WTC11 (cell line): ENCODE data around the gene ATP1A4. TPM values are rescaled to one million over a fixed set of nuclear protein-coding genes. Genes with fewer than 3 reads are reported as not detected.
A peak's percentile ranks its signal among the peaks of the same experiment; 100 is the strongest.
"Not testable (repeated sequence)": the region's sequence is repeated elsewhere in the genome, so short reads cannot be mapped to it uniquely, and the experiment has no call there.

ENCODE experiments used
- ATAC-seq: fragments of 200-7000 bp; cut with Tn5 transposase; 2 replicates; pipeline ENCODE4 v1.10.0; 2021; ENCODE audit warnings: mild to moderate bottlenecking, moderate library complexity
- CTCF ChIA-PET: fragments of 300-600 bp; sonication (Branson Sonifier 250); formaldehyde crosslinking; loops from one replicate; lab custom pipeline; 2021; ENCODE audit warnings: antibody characterized with exemption; lab: Charles Lee
- POLR2A ChIA-PET: fragments of 350-600 bp; sonication (Branson Sonifier 250); formaldehyde crosslinking; loops from one replicate; lab custom pipeline; 2021; ENCODE audit warnings: antibody characterized with exemption; lab: Charles Lee
- DNase-seq: peaks from one replicate; pipeline ENCODE4 v3.0.0; 2021; ENCODE audit warnings: low spot score
- H3K27ac Mint-ChIP-seq: 2 replicates; pipeline ENCODE4 v1.8.0; 2021; ENCODE audit warnings: mixed read lengths
- H3K27me3 Mint-ChIP-seq: 2 replicates; pipeline ENCODE4 v1.8.0; 2021; ENCODE audit warnings: low read depth, mild to moderate bottlenecking, moderate library complexity, mixed read lengths
- H3K36me3 Mint-ChIP-seq: 2 replicates; pipeline ENCODE4 v1.8.0; 2021; ENCODE audit warnings: mixed read lengths
- H3K4me1 Mint-ChIP-seq: 2 replicates; pipeline ENCODE4 v1.8.0; 2022; ENCODE audit warnings: mixed read lengths
- H3K4me3 Mint-ChIP-seq: 2 replicates; pipeline ENCODE4 v1.8.0; 2021; ENCODE audit warnings: mild to moderate bottlenecking, moderate library complexity, mixed read lengths
- H3K9me3 Mint-ChIP-seq: 2 replicates; pipeline ENCODE4 v1.8.0; 2021; ENCODE audit warnings: mixed read lengths
- ERG ChIP-seq: fragments of 250-450 bp; sonication (Bioruptor Pico); IDR thresholded peaks from 2 replicates; pipeline ENCODE4 v1.8.0; 2021; ENCODE audit warnings: mild to moderate bottlenecking
- GRHL2 ChIP-seq: fragments of 250-450 bp; sonication (Bioruptor Pico); IDR thresholded peaks from 2 replicates; pipeline ENCODE4 v1.8.0; 2022; ENCODE audit warnings: mild to moderate bottlenecking, moderate library complexity; ENCODE audit not compliant: insufficient replicate concordance, severe bottlenecking
- HMGA2 ChIP-seq: fragments of 250-450 bp; sonication (Bioruptor Pico); IDR thresholded peaks from 2 replicates; pipeline ENCODE4 v1.4.0; 2021; ENCODE audit warnings: mild to moderate bottlenecking, moderate library complexity
- IRF1 ChIP-seq: sonication (generic); formaldehyde crosslinking; IDR thresholded peaks from 2 replicates; pipeline ENCODE4 v1.8.0; 2023; ENCODE audit warnings: missing genetic modification reagents
- MLX ChIP-seq: sonication (generic); formaldehyde crosslinking; IDR thresholded peaks from 2 replicates; pipeline ENCODE4 v1.8.1; 2023; ENCODE audit warnings: mild to moderate bottlenecking, missing genetic modification reagents, moderate library complexity
- STAT6 ChIP-seq: sonication (generic); formaldehyde crosslinking; conservative IDR thresholded peaks from 2 replicates; pipeline ENCODE4 v1.8.1; 2023; ENCODE audit warnings: mild to moderate bottlenecking, low read depth, missing genetic modification reagents, moderate library complexity
- TEAD1 ChIP-seq: sonication (generic); formaldehyde crosslinking; IDR thresholded peaks from 2 replicates; pipeline ENCODE4 v1.8.0; 2022; ENCODE audit warnings: mild to moderate bottlenecking, missing genetic modification reagents
- TEAD4 ChIP-seq: sonication (generic); formaldehyde crosslinking; IDR thresholded peaks from 2 replicates; pipeline ENCODE4 v1.8.0; 2022; ENCODE audit warnings: mild to moderate bottlenecking, missing genetic modification reagents
- ZNF232 ChIP-seq: sonication (generic); formaldehyde crosslinking; IDR thresholded peaks from 2 replicates; pipeline ENCODE4 v1.8.0; 2022; ENCODE audit warnings: mild to moderate bottlenecking, missing genetic modification reagents
- ZNF416 ChIP-seq: fragments of 250-450 bp; sonication (Bioruptor Pico); IDR thresholded peaks from 2 replicates; pipeline ENCODE4 v1.9.0; 2021; ENCODE audit warnings: mild to moderate bottlenecking, inconsistent platforms
- ZNF512 ChIP-seq: sonication (generic); formaldehyde crosslinking; IDR thresholded peaks from 2 replicates; pipeline ENCODE4 v1.8.1; 2022; ENCODE audit warnings: missing genetic modification reagents, borderline replicate concordance
- total RNA-seq: library from RNA; stranded (reverse); gene quantifications from 3 replicates; pipeline ENCODE4 v1.2.3, GENCODE V29; 2021
- TF ChIP-seq, protein P1 (sequence below): fragments of 250-450 bp; sonication (Bioruptor Pico); IDR thresholded peaks from 2 replicates; pipeline ENCODE4 v2.1.2; 2022; ENCODE audit warnings: mild to moderate bottlenecking, moderate library complexity
- TF ChIP-seq, protein P2 (sequence below): fragments of 250-450 bp; sonication (Bioruptor Pico); IDR thresholded peaks from 2 replicates; pipeline ENCODE4 v1.9.0; 2021; ENCODE audit warnings: moderate library complexity, mild to moderate bottlenecking, inconsistent platforms, borderline replicate concordance
- TF ChIP-seq, protein P3 (sequence below): fragments of 250-450 bp; sonication (Bioruptor Pico); IDR thresholded peaks from 2 replicates; pipeline ENCODE4 v1.9.0; 2021; ENCODE audit warnings: mild to moderate bottlenecking, borderline replicate concordance

The ATP1A4 gene
- total RNA-seq, 1 experiment from 2014 or later, result 0.37 TPM

DNA sequence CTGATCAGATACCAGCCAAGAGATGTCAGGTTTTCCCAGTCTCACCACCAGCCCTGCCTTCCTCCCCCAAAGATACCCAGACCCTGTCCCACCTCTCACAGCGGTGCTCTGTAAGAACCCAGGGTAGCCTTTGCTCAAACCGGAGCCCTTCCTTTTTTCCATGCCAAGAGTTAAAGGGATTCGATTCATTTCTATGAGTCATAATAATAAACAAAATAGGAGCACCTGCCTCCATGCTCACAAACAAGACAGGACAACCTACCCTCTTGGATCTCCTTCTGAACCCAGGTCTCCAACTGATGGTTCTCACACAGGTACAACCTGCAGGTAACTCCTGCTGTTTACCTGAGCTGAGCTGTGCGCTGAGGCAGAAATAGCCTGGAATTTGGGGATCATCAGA is 41.7 kb upstream of the ATP1A4 start (continued):
- no peak for TF ChIP-seq ERG (CRISPR knock-in tag)
- no peak for TF ChIP-seq GRHL2 (CRISPR knock-in tag)
- TF ChIP-seq ZNF416 (CRISPR knock-in tag), result no peak
- no peak for TF ChIP-seq TEAD1 (CRISPR knock-in tag)
- TF ChIP-seq, protein P1, sequence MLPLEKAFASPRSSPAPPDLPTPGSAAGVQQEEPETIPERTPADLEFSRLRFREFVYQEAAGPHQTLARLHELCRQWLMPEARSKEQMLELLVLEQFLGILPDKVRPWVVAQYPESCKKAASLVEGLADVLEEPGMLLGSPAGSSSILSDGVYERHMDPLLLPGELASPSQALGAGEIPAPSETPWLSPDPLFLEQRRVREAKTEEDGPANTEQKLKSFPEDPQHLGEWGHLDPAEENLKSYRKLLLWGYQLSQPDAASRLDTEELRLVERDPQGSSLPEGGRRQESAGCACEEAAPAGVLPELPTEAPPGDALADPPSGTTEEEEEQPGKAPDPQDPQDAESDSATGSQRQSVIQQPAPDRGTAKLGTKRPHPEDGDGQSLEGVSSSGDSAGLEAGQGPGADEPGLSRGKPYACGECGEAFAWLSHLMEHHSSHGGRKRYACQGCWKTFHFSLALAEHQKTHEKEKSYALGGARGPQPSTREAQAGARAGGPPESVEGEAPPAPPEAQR (CRISPR knock-in tag), result no peak
- TF ChIP-seq TEAD4 (CRISPR knock-in tag), result no peak
- TF ChIP-seq STAT6, result no peak
- TF ChIP-seq, protein P2, sequence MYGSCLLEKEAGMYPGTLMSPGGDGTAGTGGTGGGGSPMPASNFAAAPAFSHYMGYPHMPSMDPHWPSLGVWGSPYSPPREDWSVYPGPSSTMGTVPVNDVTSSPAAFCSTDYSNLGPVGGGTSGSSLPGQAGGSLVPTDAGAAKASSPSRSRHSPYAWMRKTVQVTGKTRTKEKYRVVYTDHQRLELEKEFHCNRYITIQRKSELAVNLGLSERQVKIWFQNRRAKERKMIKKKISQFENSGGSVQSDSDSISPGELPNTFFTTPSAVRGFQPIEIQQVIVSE (CRISPR knock-in tag), result no peak
- TF ChIP-seq, protein P3, sequence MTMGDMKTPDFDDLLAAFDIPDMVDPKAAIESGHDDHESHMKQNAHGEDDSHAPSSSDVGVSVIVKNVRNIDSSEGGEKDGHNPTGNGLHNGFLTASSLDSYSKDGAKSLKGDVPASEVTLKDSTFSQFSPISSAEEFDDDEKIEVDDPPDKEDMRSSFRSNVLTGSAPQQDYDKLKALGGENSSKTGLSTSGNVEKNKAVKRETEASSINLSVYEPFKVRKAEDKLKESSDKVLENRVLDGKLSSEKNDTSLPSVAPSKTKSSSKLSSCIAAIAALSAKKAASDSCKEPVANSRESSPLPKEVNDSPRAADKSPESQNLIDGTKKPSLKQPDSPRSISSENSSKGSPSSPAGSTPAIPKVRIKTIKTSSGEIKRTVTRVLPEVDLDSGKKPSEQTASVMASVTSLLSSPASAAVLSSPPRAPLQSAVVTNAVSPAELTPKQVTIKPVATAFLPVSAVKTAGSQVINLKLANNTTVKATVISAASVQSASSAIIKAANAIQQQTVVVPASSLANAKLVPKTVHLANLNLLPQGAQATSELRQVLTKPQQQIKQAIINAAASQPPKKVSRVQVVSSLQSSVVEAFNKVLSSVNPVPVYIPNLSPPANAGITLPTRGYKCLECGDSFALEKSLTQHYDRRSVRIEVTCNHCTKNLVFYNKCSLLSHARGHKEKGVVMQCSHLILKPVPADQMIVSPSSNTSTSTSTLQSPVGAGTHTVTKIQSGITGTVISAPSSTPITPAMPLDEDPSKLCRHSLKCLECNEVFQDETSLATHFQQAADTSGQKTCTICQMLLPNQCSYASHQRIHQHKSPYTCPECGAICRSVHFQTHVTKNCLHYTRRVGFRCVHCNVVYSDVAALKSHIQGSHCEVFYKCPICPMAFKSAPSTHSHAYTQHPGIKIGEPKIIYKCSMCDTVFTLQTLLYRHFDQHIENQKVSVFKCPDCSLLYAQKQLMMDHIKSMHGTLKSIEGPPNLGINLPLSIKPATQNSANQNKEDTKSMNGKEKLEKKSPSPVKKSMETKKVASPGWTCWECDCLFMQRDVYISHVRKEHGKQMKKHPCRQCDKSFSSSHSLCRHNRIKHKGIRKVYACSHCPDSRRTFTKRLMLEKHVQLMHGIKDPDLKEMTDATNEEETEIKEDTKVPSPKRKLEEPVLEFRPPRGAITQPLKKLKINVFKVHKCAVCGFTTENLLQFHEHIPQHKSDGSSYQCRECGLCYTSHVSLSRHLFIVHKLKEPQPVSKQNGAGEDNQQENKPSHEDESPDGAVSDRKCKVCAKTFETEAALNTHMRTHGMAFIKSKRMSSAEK (CRISPR knock-in tag), result no peak
- TF ChIP-seq, all 79 proteins: peak for 0

GRCh38 chr1:160111462-160111861 is 39.9 kb upstream of the ATP1A4 start:
- H3K27me3 Mint-ChIP-seq, ATAC-seq, H3K36me3 Mint-ChIP-seq, DNase-seq, H3K4me3 Mint-ChIP-seq, POLR2A ChIA-PET, H3K27ac Mint-ChIP-seq, H3K9me3 Mint-ChIP-seq: not testable (repeated sequence)
- TF ChIP-seq HMGA2 (CRISPR knock-in tag), result 0 out of 2 replicates have a peak, but pooled peaks have one; percentile 29
- peaks cover 67% of the 10 kb centered on the region for H3K4me1 Mint-ChIP-seq
- CTCF ChIA-PET, result interaction anchor here (1.0 to 3.9 kb wide), 4 partner anchors 9 to 141 kb away, joined by 3 to 27 read pairs (median 12); no protein-coding TSS in a partner anchor

DNA sequence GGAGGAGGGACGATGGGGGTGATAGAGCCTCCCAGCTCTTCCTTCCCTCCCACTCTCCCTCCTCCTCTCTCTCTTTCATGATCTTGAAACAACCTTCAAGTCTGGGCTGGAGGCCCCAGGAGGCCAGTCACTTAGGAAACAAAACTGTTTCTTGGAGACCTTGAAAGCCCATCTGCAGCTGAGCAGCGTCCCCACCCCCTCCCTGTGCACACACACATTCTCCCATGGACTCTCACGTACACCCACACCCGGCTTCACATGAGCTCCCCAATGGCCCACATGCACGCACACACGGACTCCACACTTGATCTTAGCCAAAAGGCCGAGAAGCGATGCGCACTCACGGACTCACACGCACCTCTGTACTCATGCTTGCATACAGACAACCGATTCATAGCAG is 39.0 kb upstream of the ATP1A4 start:
- TF ChIP-seq ZNF232 (CRISPR knock-in tag) (no peak), ZNF512 (CRISPR knock-in tag) (no peak), MLX (CRISPR knock-in tag) (no peak), IRF1 (CRISPR knock-in tag) (no peak)
- H3K9me3 Mint-ChIP-seq, result no peaks in the 10 kb centered on the region
- no peak for DNase-seq
- no peak for ATAC-seq
- CTCF ChIA-PET, result interaction anchor here (0.8 to 3.9 kb wide), 4 partner anchors 10 to 179 kb away, joined by 3 to 27 read pairs (median 4); no protein-coding TSS in a partner anchor
- POLR2A ChIA-PET, result interaction anchor here (0.6 kb wide), 1 partner anchor 56 kb away, joined by 8 read pairs; no protein-coding TSS in a partner anchor
- no peak overlapping the region for H3K4me3 Mint-ChIP-seq
- no peaks in the 10 kb centered on the region for H3K36me3 Mint-ChIP-seq
- no peak overlapping the region for H3K27ac Mint-ChIP-seq
- H3K27me3 Mint-ChIP-seq, result peaks cover 2% of the 10 kb centered on the region; the same call in 1 of the 2 replicates
- H3K4me1 Mint-ChIP-seq, result peaks cover 76% of the 10 kb centered on the region
